Neural cell (in vitro differentiated cells): ENCODE results near the gene ZNF580. TPM values are rescaled to one million over a fixed set of nuclear protein-coding genes. Genes with fewer than 3 reads are reported as not detected.

Source experiments
- H2AFZ ChIP-seq: fragments of 200-600, 300-800 bp; sonication (generic), shearing (Covaris generic); 2 replicates; pipeline ENCODE4 v1.6.0; 2014; ENCODE audit warnings: low read depth, mild to moderate bottlenecking, antibody characterized with exemption, low read length, moderate library complexity
- H3F3A ChIP-seq: fragments of 200-600 bp; shearing (Covaris generic); 2 replicates; pipeline ENCODE4 v1.6.1; 2016; ENCODE audit warnings: mild to moderate bottlenecking, moderate library complexity, mixed read lengths, antibody characterized with exemption, low read length; ENCODE audit not compliant: insufficient read depth, poor library complexity, severe bottlenecking
- H3K27ac ChIP-seq: fragments of 200-600, 300-800 bp; sonication (generic), shearing (Covaris generic); 2 replicates; pipeline ENCODE4 v1.5.1; 2014; ENCODE audit warnings: mild to moderate bottlenecking, low read length, moderate library complexity
- H3K27me3 ChIP-seq: fragments of 300-800, 200-600 bp; sonication (generic), shearing (Covaris generic); 2 replicates; pipeline ENCODE4 v1.6.0; 2014; ENCODE audit warnings: mild to moderate bottlenecking, low read depth, low read length, moderate library complexity; ENCODE audit not compliant: insufficient read depth
- H3K36me3 ChIP-seq: fragments of 300-800, 200-600 bp; sonication (generic), shearing (Covaris generic); 2 replicates; pipeline ENCODE4 v1.5.1; 2014; ENCODE audit warnings: mild to moderate bottlenecking, antibody characterized with exemption, low read length, moderate library complexity; ENCODE audit not compliant: insufficient read depth
- H3K4me2 ChIP-seq: fragments of 300-800, 200-600 bp; sonication (generic), shearing (Covaris generic); 2 replicates; pipeline ENCODE4 v1.6.0; 2014; ENCODE audit warnings: mild to moderate bottlenecking, low read length
- H3K4me3 ChIP-seq: fragments of 300-800, 200-600 bp; sonication (generic), shearing (Covaris generic); 2 replicates; pipeline ENCODE4 v1.5.1; 2014; ENCODE audit warnings: mild to moderate bottlenecking, low read length, moderate library complexity
- H3K79me2 ChIP-seq: fragments of 200-600 bp; shearing (Covaris generic); replicated peaks from 2 replicates; pipeline ENCODE4 v1.6.0; 2014; ENCODE audit warnings: mild to moderate bottlenecking, low read length, moderate library complexity; ENCODE audit not compliant: insufficient read depth
- H3K9ac ChIP-seq: fragments of 300-800, 200-600 bp; sonication (generic), shearing (Covaris generic); 2 replicates; pipeline ENCODE4 v1.6.1; 2016; ENCODE audit warnings: mild to moderate bottlenecking, low read length, mixed read lengths
- H3K9me2 ChIP-seq: fragments of 200-600 bp; shearing (Covaris generic); 2 replicates; pipeline ENCODE4 v1.6.1; 2016; ENCODE audit warnings: mild to moderate bottlenecking, low read length, mixed read lengths; ENCODE audit not compliant: insufficient read depth
- H3K9me3 ChIP-seq: fragments of 200-600, 300-800 bp; sonication (generic), shearing (Covaris generic); 2 replicates; pipeline ENCODE4 v1.6.1; 2016; ENCODE audit warnings: mild to moderate bottlenecking, mixed run types, low read length, moderate library complexity, mixed read lengths
- H4K20me1 ChIP-seq: fragments of 200-600 bp; shearing (Covaris generic); 2 replicates; pipeline ENCODE4 v1.6.1; 2016; ENCODE audit warnings: mild to moderate bottlenecking, mixed run types; ENCODE audit not compliant: insufficient read depth
- EP300 ChIP-seq: fragments of 450-650 bp; conservative IDR thresholded peaks from 2 replicates; pipeline ENCODE4 v1.6.1; 2014; ENCODE audit warnings: antibody characterized with exemption, mild to moderate bottlenecking, moderate library complexity; ENCODE audit not compliant: poor library complexity, severe bottlenecking
- EZH2 ChIP-seq: fragments of 200-600, 300-800 bp; shearing (Covaris generic), sonication (generic); IDR thresholded peaks from 2 replicates; pipeline ENCODE4 v1.6.1; 2014; ENCODE audit warnings: antibody characterized with exemption, low read length, borderline replicate concordance, mild to moderate bottlenecking; ENCODE audit not compliant: insufficient read depth, poor library complexity, severe bottlenecking
- MXI1 ChIP-seq: fragments of 450-650 bp; conservative IDR thresholded peaks from 2 replicates; pipeline ENCODE4 v1.6.1; 2014; ENCODE audit warnings: antibody characterized with exemption, mild to moderate bottlenecking; ENCODE audit not compliant: poor library complexity, severe bottlenecking
- POLR2AphosphoS5 ChIP-seq: IDR thresholded peaks from 2 replicates; pipeline ENCODE4 v1.6.1; 2012
- RAD21 ChIP-seq: fragments of 450-650 bp; conservative IDR thresholded peaks from 2 replicates; pipeline ENCODE4 v1.6.1; 2014; ENCODE audit warnings: antibody characterized with exemption, mild to moderate bottlenecking, moderate library complexity
- SMC3 ChIP-seq: fragments of 450-650 bp; conservative IDR thresholded peaks from 2 replicates; pipeline ENCODE4 v1.6.1; 2014; ENCODE audit warnings: antibody characterized with exemption, mild to moderate bottlenecking, moderate library complexity; ENCODE audit not compliant: poor library complexity
- TAF1 ChIP-seq: IDR thresholded peaks from 2 replicates; pipeline ENCODE4 v1.6.1; 2012; ENCODE audit warnings: low read depth
- polyA plus RNA-seq: library from polyadenylated mRNA; depleted of rRNA; stranded (reverse); fragments of >200 nt; gene quantifications from 2 replicates; pipeline ENCODE4 v1.2.3, GENCODE V29; 2014
- TF ChIP-seq, protein P1 (sequence below): IDR thresholded peaks from 2 replicates; pipeline ENCODE4 v1.6.1; 2012; ENCODE audit warnings: borderline replicate concordance
- TF ChIP-seq, protein P2 (sequence below): fragments of 450-650 bp; IDR thresholded peaks from 2 replicates; pipeline ENCODE4 v1.5.1; 2014; ENCODE audit warnings: antibody characterized with exemption, mild to moderate bottlenecking, moderate library complexity; ENCODE audit not compliant: poor library complexity, severe bottlenecking

Gene ZNF580
- polyA plus RNA-seq, 1 donor from 2014 or later = 11.7 TPM

- H3K36me3 ChIP-seq = no peaks in the 10 kb centered on the region
These were observed 13.0 kb downstream of the ZNF580 start for GRCh38 chr19:55653651-55654322.

DNA sequence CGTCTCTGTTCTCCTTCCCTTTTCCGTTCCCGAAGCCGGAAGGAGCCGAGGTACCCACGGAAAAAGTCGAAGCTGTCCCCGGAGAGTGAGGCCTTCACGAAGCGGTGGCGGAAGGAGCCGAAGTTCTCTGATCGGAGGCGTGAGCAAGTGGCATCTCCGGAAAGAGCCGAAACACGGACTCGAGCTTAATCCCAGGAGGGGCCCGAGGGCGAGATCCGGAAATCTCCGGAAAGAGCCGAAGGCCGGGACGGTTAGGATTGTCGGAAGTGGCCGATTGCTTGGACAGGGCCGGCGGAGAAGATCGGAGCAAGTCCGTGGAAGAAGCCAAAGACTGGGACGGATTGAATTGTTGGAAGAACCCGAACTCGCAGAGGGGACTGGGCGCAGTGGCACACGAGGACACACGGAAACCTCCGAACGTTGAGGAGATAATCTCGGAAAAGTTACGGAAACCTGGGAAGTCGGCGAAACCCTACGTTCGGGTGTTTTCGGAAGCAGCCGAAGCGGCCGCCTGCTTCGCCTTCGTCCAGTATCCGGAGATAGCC, 13.6 kb downstream of the ZNF580 start:
- TF ChIP-seq, protein P1, sequence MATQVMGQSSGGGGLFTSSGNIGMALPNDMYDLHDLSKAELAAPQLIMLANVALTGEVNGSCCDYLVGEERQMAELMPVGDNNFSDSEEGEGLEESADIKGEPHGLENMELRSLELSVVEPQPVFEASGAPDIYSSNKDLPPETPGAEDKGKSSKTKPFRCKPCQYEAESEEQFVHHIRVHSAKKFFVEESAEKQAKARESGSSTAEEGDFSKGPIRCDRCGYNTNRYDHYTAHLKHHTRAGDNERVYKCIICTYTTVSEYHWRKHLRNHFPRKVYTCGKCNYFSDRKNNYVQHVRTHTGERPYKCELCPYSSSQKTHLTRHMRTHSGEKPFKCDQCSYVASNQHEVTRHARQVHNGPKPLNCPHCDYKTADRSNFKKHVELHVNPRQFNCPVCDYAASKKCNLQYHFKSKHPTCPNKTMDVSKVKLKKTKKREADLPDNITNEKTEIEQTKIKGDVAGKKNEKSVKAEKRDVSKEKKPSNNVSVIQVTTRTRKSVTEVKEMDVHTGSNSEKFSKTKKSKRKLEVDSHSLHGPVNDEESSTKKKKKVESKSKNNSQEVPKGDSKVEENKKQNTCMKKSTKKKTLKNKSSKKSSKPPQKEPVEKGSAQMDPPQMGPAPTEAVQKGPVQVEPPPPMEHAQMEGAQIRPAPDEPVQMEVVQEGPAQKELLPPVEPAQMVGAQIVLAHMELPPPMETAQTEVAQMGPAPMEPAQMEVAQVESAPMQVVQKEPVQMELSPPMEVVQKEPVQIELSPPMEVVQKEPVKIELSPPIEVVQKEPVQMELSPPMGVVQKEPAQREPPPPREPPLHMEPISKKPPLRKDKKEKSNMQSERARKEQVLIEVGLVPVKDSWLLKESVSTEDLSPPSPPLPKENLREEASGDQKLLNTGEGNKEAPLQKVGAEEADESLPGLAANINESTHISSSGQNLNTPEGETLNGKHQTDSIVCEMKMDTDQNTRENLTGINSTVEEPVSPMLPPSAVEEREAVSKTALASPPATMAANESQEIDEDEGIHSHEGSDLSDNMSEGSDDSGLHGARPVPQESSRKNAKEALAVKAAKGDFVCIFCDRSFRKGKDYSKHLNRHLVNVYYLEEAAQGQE = no peak
- no peak for TF ChIP-seq POLR2AphosphoS5
- TF ChIP-seq EZH2 = no peak
- no peak for TF ChIP-seq EP300
- TF ChIP-seq, protein P2, sequence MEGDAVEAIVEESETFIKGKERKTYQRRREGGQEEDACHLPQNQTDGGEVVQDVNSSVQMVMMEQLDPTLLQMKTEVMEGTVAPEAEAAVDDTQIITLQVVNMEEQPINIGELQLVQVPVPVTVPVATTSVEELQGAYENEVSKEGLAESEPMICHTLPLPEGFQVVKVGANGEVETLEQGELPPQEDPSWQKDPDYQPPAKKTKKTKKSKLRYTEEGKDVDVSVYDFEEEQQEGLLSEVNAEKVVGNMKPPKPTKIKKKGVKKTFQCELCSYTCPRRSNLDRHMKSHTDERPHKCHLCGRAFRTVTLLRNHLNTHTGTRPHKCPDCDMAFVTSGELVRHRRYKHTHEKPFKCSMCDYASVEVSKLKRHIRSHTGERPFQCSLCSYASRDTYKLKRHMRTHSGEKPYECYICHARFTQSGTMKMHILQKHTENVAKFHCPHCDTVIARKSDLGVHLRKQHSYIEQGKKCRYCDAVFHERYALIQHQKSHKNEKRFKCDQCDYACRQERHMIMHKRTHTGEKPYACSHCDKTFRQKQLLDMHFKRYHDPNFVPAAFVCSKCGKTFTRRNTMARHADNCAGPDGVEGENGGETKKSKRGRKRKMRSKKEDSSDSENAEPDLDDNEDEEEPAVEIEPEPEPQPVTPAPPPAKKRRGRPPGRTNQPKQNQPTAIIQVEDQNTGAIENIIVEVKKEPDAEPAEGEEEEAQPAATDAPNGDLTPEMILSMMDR = no peak
- TF ChIP-seq MXI1 = no peak
- no peak for TF ChIP-seq SMC3
- TF ChIP-seq TAF1 = no peak
- Histone ChIP-seq H4K20me1 (peaks cover 32% of the 10 kb centered on the region), H3K27me3 (no peaks in the 10 kb centered on the region), H3K9ac (peak overlapping the region; percentile 91), H3K4me3 (peak overlapping the region; percentile 91), H3K9me2 (no peaks in the 10 kb centered on the region), H3K27ac (peak overlapping the region; percentile 97), H3K36me3 (no peaks in the 10 kb centered on the region), H3F3A (no peaks in the 10 kb centered on the region), H3K4me2 (no peak overlapping the region), H2AFZ (peak overlapping the region; percentile 57), H3K9me3 (no peaks in the 10 kb centered on the region), H3K79me2 (peaks cover 40% of the 10 kb centered on the region)

More at GRCh38 chr19:55653651-55654322, 13.0 kb downstream of the ZNF580 start:
- H4K20me1 ChIP-seq = peaks cover 26% of the 10 kb centered on the region
- no peaks in the 10 kb centered on the region for H3K27me3 ChIP-seq
- no peaks in the 10 kb centered on the region for H3K9me3 ChIP-seq
- H3F3A ChIP-seq = no peaks in the 10 kb centered on the region
- H3K27ac ChIP-seq = peak overlapping the region; percentile 97
- peaks cover 34% of the 10 kb centered on the region for H3K79me2 ChIP-seq
- no peaks in the 10 kb centered on the region for H3K9me2 ChIP-seq
- peak overlapping the region; percentile 91 for H3K9ac ChIP-seq
- no peak overlapping the region for H3K4me2 ChIP-seq
- H3K4me3 ChIP-seq = peak overlapping the region; percentile 91
- TF ChIP-seq RAD21 = peak; percentile 77
- peak; percentile 90 for TF ChIP-seq SMC3
- peak; percentile 38 for TF ChIP-seq TAF1
- TF ChIP-seq POLR2AphosphoS5 = peak; percentile 99
- TF ChIP-seq, protein P2 = peak; percentile 100
- TF ChIP-seq EP300 = peak; percentile 45
- TF ChIP-seq, protein P1 = peak; percentile 55
- TF ChIP-seq EZH2 = no peak
- peak; percentile 87 for TF ChIP-seq MXI1
- peak overlapping the region; percentile 57 for H2AFZ ChIP-seq
